OCI-LY7 (cell line): ENCODE measurements around the gene PACS1. TPM values are rescaled to one million over a fixed set of nuclear protein-coding genes. Genes with fewer than 3 reads are reported as not detected.

Experiments
- BruUV-seq: library from RNA; stranded (reverse); fragments of 400-500 nt; replicated peaks from 2 replicates; lab custom pipeline; 2021; lab: Mats Ljungman, UMichigan
- CTCF ChIA-PET: fragments of 300-600 bp; sonication (Branson Sonifier 250); formaldehyde crosslinking; loops from one replicate; lab custom pipeline; 2022; ENCODE audit warnings: antibody characterized with exemption; ENCODE audit not compliant: unreplicated experiment; lab: Charles Lee
- POLR2A ChIA-PET: fragments of 300-600 bp; sonication (Branson Sonifier 250); formaldehyde crosslinking; loops from one replicate; lab custom pipeline; 2022; ENCODE audit warnings: antibody characterized with exemption; lab: Charles Lee
- DNase-seq: peaks from one replicate; pipeline ENCODE4 v3.0.0-alpha.2; 2015; ENCODE audit warnings: low spot score
- H2AFZ ChIP-seq: fragments of 200-600 bp; sonication (generic), shearing (Covaris generic); 2 replicates; pipeline ENCODE4 v1.6.1; 2014; ENCODE audit warnings: mild to moderate bottlenecking, antibody characterized with exemption, low read length, moderate library complexity
- H3K27ac ChIP-seq: fragments of 200-600 bp; sonication (generic); 2 replicates; pipeline ENCODE4 v1.5.1; 2014; ENCODE audit warnings: mixed run types, low read depth, mild to moderate bottlenecking, moderate library complexity, low read length, inconsistent platforms; ENCODE audit not compliant: poor library complexity, severe bottlenecking
- H3K36me3 ChIP-seq: fragments of 200-600 bp; sonication (generic); 2 replicates; pipeline ENCODE4 v1.6.1; 2014; ENCODE audit warnings: mild to moderate bottlenecking, antibody characterized with exemption, low read length, moderate library complexity, mixed read lengths; ENCODE audit not compliant: insufficient read depth
- H3K4me1 ChIP-seq: fragments of 200-600 bp; sonication (generic); 2 replicates; pipeline ENCODE4 v1.5.1; 2014; ENCODE audit warnings: mild to moderate bottlenecking, low read length; ENCODE audit not compliant: insufficient read depth, poor library complexity, severe bottlenecking
- H3K4me2 ChIP-seq: fragments of 200-600 bp; sonication (generic); 2 replicates; pipeline ENCODE4 v1.6.1; 2014; ENCODE audit warnings: mild to moderate bottlenecking, low read length
- H3K4me3 ChIP-seq: fragments of 200-600 bp; sonication (generic); 2 replicates; pipeline ENCODE4 v1.5.1; 2014; ENCODE audit warnings: mild to moderate bottlenecking, low read depth, low read length; ENCODE audit not compliant: poor library complexity, severe bottlenecking
- H3K79me2 ChIP-seq: fragments of 200-600 bp; sonication (generic); 2 replicates; pipeline ENCODE4 v1.6.1; 2016; ENCODE audit warnings: low read depth, mild to moderate bottlenecking, low read length, moderate library complexity, mixed read lengths; ENCODE audit not compliant: insufficient read depth
- H3K9me2 ChIP-seq: fragments of 200-600 bp; sonication (generic); 2 replicates; pipeline ENCODE4 v1.6.1; 2016; ENCODE audit warnings: mild to moderate bottlenecking, low read length, mixed read lengths; ENCODE audit not compliant: insufficient read depth
- H3K9me3 ChIP-seq: fragments of 200-600 bp; sonication (generic); 2 replicates; pipeline ENCODE4 v1.6.1; 2014; ENCODE audit warnings: mild to moderate bottlenecking, mixed run types, low read length, mixed read lengths
- H4K20me1 ChIP-seq: fragments of 200-600 bp; sonication (generic); 2 replicates; pipeline ENCODE4 v1.6.1; 2014; ENCODE audit warnings: mild to moderate bottlenecking, antibody characterized with exemption, low read length, moderate library complexity, mixed read lengths; ENCODE audit not compliant: insufficient read depth
- CTCF ChIP-seq: fragments of 200-600 bp; sonication (generic); conservative IDR thresholded peaks from 2 replicates; pipeline ENCODE4 v1.5.1; 2014; ENCODE audit warnings: mild to moderate bottlenecking, antibody characterized with exemption, low read length, moderate library complexity, mixed read lengths
- EZH2phosphoT487 ChIP-seq: fragments of 200-600 bp; sonication (generic); IDR thresholded peaks from 2 replicates; pipeline ENCODE4 v1.6.1; 2018; ENCODE audit warnings: low read depth, borderline replicate concordance, mild to moderate bottlenecking, mixed run types, antibody characterized with exemption, low read length, moderate library complexity, mixed read lengths
- intact Hi-C: fragments of 100-400 bp; cut with micrococcal nuclease; formaldehyde crosslinking; loops from one replicate; pipeline ENCODE4 v1.10.0; 2022; ENCODE audit not compliant: unreplicated experiment
- total RNA-seq, 2 experiments: library from RNA; depleted of rRNA in 1 of 2; stranded (reverse); fragments of >200 nt in 1 of 2; shearing (Covaris generic) in 1 of 2; gene quantifications; 2 replicates each; pipeline ENCODE4 v1.2.3, GENCODE V29; 2014 to 2022

Gene PACS1
- total RNA-seq, 2 experiments from 2014 or later = 23.7 to 52.5 TPM

GRCh38 chr11:66267379-66268243 is 197.5 kb downstream of the PACS1 start:
- no TSS peak for BruUV-seq
- Histone ChIP-seq H3K36me3 (peaks cover 71% of the 10 kb centered on the region), H2AFZ (peak overlapping the region; percentile 72; the same call in 1 of the 2 replicates), H3K9me2 (no peaks in the 10 kb centered on the region), H3K27ac (peak overlapping the region; percentile 84), H3K4me3 (peak overlapping the region; percentile 100), H3K79me2 (peaks cover 24% of the 10 kb centered on the region), H4K20me1 (no peaks in the 10 kb centered on the region), H3K4me1 (peaks cover 24% of the 10 kb centered on the region), H3K4me2 (peak overlapping the region; percentile 96), H3K9me3 (no peaks in the 10 kb centered on the region)
- POLR2A ChIA-PET = interaction anchor here (0.6 to 1.1 kb wide), 2 partner anchors 44 to 749 kb away, joined by 3 to 4 read pairs; no protein-coding TSS in a partner anchor
- CTCF ChIA-PET = interaction anchor here (0.6 kb wide), 1 partner anchor 22 kb away, joined by 3 read pairs; the partner anchor contains the start of gene YIF1A
- peak; percentile 87 for DNase-seq
- intact Hi-C loops = loop anchor here (5.0 kb wide), 2 partner anchors 265 to 410 kb away; partner anchors contain the start of genes BANF1, CFL1 and EIF1AD
- TF ChIP-seq CTCF (peak; percentile 33; the same call in 1 of the 2 replicates), EZH2phosphoT487 (no peak)

- H3K79me2 ChIP-seq = peaks cover 24% of the 10 kb centered on the region
- peak within 1 kb of the TSS; percentile 99 for H3K4me2 ChIP-seq
- no peaks in the 10 kb centered on the region for H4K20me1 ChIP-seq
- BruUV-seq = no TSS peak
- ChIA-PET POLR2A (interaction anchor here (1.1 kb wide), 1 partner anchor 43 kb away, joined by 3 read pairs; no protein-coding TSS in a partner anchor), CTCF (interaction anchor here (0.6 kb wide), 1 partner anchor 21 kb away, joined by 3 read pairs; the partner anchor contains the start of gene YIF1A)
- H2AFZ ChIP-seq = peak within 1 kb of the TSS; percentile 72; the same call in 1 of the 2 replicates
- no peaks in the 10 kb centered on the region for H3K9me3 ChIP-seq
- peak within 1 kb of the TSS; percentile 84 for H3K27ac ChIP-seq
- TF ChIP-seq CTCF = no peak
- no peak for TF ChIP-seq EZH2phosphoT487
- no peaks in the 10 kb centered on the region for H3K9me2 ChIP-seq
- peaks cover 71% of the 10 kb centered on the region for H3K36me3 ChIP-seq
- DNase-seq = peak; percentile 100
- intact Hi-C loops = loop anchor here (5.0 kb wide), 2 partner anchors 266 to 411 kb away; partner anchors contain the start of genes BANF1, CFL1 and EIF1AD
- peak within 1 kb of the TSS; percentile 100 for H3K4me3 ChIP-seq
- H3K4me1 ChIP-seq = peaks cover 24% of the 10 kb centered on the region
These were observed 198.3 kb downstream of the PACS1 start, which contains the start of gene RAB1B for GRCh38 chr11:66268244-66268951. Gene RAB1B, plus strand, starts transcription at chr11:66268639. Its CDS starts 41 bp downstream, at chr11:66268680.
